Endodermal cell (in vitro differentiated cells): ENCODE results near the gene ZNF677. TPM values are rescaled to one million over a fixed set of nuclear protein-coding genes. Genes with fewer than 3 reads are reported as not detected.
"Not testable (repeated sequence)": the region's sequence is repeated elsewhere in the genome, so short reads cannot be mapped to it uniquely, and the experiment has no call there.

Source experiments
- DNase-seq: peaks from one replicate; pipeline ENCODE4 v3.0.0-alpha.2; 2017
- H3K27ac ChIP-seq: 2 replicates; pipeline ENCODE4 v1.5.1; 2013; ENCODE audit warnings: mild to moderate bottlenecking, low read depth, low read length, moderate library complexity
- H3K27me3 ChIP-seq: 2 replicates; pipeline ENCODE4 v1.6.1; 2013; ENCODE audit warnings: mild to moderate bottlenecking, low read length, moderate library complexity; ENCODE audit not compliant: insufficient read depth, control insufficient read depth, poor library complexity, severe bottlenecking
- H3K36me3 ChIP-seq: 2 replicates; pipeline ENCODE4 v1.7.0; 2013; ENCODE audit warnings: mild to moderate bottlenecking, low read length, moderate library complexity; ENCODE audit not compliant: control insufficient read depth, insufficient read depth
- H3K4me1 ChIP-seq: one replicate; pipeline ENCODE4 v1.7.0; 2013; ENCODE audit warnings: low read length; ENCODE audit not compliant: control insufficient read depth, insufficient read depth
- H3K4me3 ChIP-seq: 2 replicates; pipeline ENCODE4 v1.5.1; 2013; ENCODE audit warnings: mild to moderate bottlenecking, low read length, moderate library complexity
- H3K9ac ChIP-seq: 2 replicates; pipeline ENCODE4 v1.6.1; 2013; ENCODE audit warnings: mild to moderate bottlenecking, low read length, moderate library complexity; ENCODE audit not compliant: poor library complexity, severe bottlenecking; ENCODE audit errors: extremely low read depth
- H3K9me3 ChIP-seq: 2 replicates; pipeline ENCODE4 v1.6.1; 2013; ENCODE audit warnings: mild to moderate bottlenecking, low read length, moderate library complexity; ENCODE audit not compliant: control insufficient read depth
- H3K27ac Mint-ChIP-seq: 2 replicates; pipeline ENCODE4 v1.8.0; 2020; ENCODE audit warnings: mixed read lengths
- H3K27me3 Mint-ChIP-seq: 2 replicates; pipeline ENCODE4 v1.8.0; 2021; ENCODE audit warnings: mild to moderate bottlenecking, mixed read lengths; ENCODE audit not compliant: insufficient read depth
- H3K36me3 Mint-ChIP-seq: 2 replicates; pipeline ENCODE4 v1.8.0; 2020; ENCODE audit warnings: low read depth, mixed read lengths
- H3K4me1 Mint-ChIP-seq: 2 replicates; pipeline ENCODE4 v1.8.0; 2020; ENCODE audit warnings: mixed read lengths
- H3K4me3 Mint-ChIP-seq: 2 replicates; pipeline ENCODE4 v1.8.0; 2020; ENCODE audit warnings: mild to moderate bottlenecking, moderate library complexity, mixed read lengths
- H3K9me3 Mint-ChIP-seq: 2 replicates; pipeline ENCODE4 v1.8.0; 2020; ENCODE audit warnings: mild to moderate bottlenecking, mixed read lengths
- WGBS, 2 experiments: methylation state at CpG; one replicate each; pipeline versions ENCODE4 v1.1.5 to v1.1.7; 2013; ENCODE audit warnings: missing lambda C conversion rate in 2 of 2, mixed read lengths in 1 of 2; ENCODE audit not compliant: insufficient coverage in 1 of 2, insufficient read length in 1 of 2; 5-methylcytosine and 5-hydroxymethylcytosine counted together
- long read RNA-seq, 4 experiments: library from polyadenylated mRNA in 2 of 4; library from RNA in 1 of 4; library from capped mRNA in 1 of 4; stranded (forward) in 3 of 4; unstranded in 1 of 4; transcript quantifications; one replicate each; pipeline ENCODE4 v2.0.0, GENCODE V29; 2020 to 2021; ENCODE audit warnings: inconsistent platforms in 1 of 4
- polyA plus RNA-seq, 2 experiments: library from polyadenylated mRNA; stranded (reverse); fragments of 50-300 nt; gene quantifications; one replicate each; pipeline ENCODE4 v1.2.3, GENCODE V29; 2013
- total RNA-seq, 2 donors: library from RNA; stranded (reverse); fragmentation: NEBNext Ultra II Directional in 1 of 2; extraction: Animal tissue kit (Norgen Biotek cat#: 25700) in 1 of 2; gene quantifications; 2 replicates in 1 of 2; 3 replicates in 1 of 2; pipeline ENCODE4 v1.2.1, GENCODE V29; 2021
- TF ChIP-seq, protein P1 (sequence below): fragments of 200-600 bp; sonication (generic); conservative IDR thresholded peaks from 2 replicates; pipeline ENCODE4 v1.5.0; 2021; ENCODE audit warnings: antibody characterized with exemption, mild to moderate bottlenecking

The ZNF677 gene
- total RNA-seq, result 10 to 100 TPM; 35.6 to 56.5 TPM
- polyA plus RNA-seq (2013, experiment 1 of 2), result 23.6 TPM
- 26.0 TPM for polyA plus RNA-seq (2013, experiment 2 of 2)
- long read RNA-seq, experiment 1, transcript ZNF677-209 (1 exons, 3,207 nt), result major isoform, 5 of 8 reads
- long read RNA-seq, experiment 1, partial matches to known transcripts, result 0 of 8 reads
- long read RNA-seq, experiment 1, other reads (novel, unspliced or antisense), result 1 of 8 reads
- long read RNA-seq, experiment 2, partial matches to known transcripts, result 1 of 27 reads
- long read RNA-seq, experiment 2, other reads (novel, unspliced or antisense), result 10 of 27 reads
- long read RNA-seq, experiment 3, transcript ZNF677-211 (4 exons, 719 nt), result major isoform, 16 of 58 reads
- long read RNA-seq, experiment 3, transcript ZNF677-210 (4 exons, 706 nt), result minor isoform, 7 of 58 reads
- long read RNA-seq, experiment 3, transcript ZNF677-206 (5 exons, 3,497 nt), result minor isoform, 11 of 58 reads
- long read RNA-seq, experiment 3, partial matches to known transcripts, result 4 of 58 reads
- long read RNA-seq, experiment 3, other reads (novel, unspliced or antisense), result 11 of 58 reads
- long read RNA-seq, experiment 4, partial matches to known transcripts, result 3 of 23 reads
- long read RNA-seq, experiment 4, other reads (novel, unspliced or antisense), result 12 of 23 reads

- no peaks in the 10 kb centered on the region for H3K4me1 ChIP-seq
- Mint-ChIP-seq H3K27me3 (no peaks in the 10 kb centered on the region), H3K4me1 (peaks cover 5% of the 10 kb centered on the region), H3K9me3 (peaks cover 68% of the 10 kb centered on the region), H3K36me3 (peaks cover 41% of the 10 kb centered on the region), H3K4me3 (peak within 1 kb of the TSS; percentile 98), H3K27ac (peak within 1 kb of the TSS; percentile 96)
- H3K27ac ChIP-seq, result no peak within 1 kb of the TSS
- peak within 1 kb of the TSS; percentile 70 for H3K9ac ChIP-seq
- H3K9me3 ChIP-seq, result peaks cover 54% of the 10 kb centered on the region
- peaks cover 35% of the 10 kb centered on the region for H3K36me3 ChIP-seq
- TF ChIP-seq, protein P1, sequence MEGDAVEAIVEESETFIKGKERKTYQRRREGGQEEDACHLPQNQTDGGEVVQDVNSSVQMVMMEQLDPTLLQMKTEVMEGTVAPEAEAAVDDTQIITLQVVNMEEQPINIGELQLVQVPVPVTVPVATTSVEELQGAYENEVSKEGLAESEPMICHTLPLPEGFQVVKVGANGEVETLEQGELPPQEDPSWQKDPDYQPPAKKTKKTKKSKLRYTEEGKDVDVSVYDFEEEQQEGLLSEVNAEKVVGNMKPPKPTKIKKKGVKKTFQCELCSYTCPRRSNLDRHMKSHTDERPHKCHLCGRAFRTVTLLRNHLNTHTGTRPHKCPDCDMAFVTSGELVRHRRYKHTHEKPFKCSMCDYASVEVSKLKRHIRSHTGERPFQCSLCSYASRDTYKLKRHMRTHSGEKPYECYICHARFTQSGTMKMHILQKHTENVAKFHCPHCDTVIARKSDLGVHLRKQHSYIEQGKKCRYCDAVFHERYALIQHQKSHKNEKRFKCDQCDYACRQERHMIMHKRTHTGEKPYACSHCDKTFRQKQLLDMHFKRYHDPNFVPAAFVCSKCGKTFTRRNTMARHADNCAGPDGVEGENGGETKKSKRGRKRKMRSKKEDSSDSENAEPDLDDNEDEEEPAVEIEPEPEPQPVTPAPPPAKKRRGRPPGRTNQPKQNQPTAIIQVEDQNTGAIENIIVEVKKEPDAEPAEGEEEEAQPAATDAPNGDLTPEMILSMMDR, result no peak
- peak within 1 kb of the TSS; percentile 90 for H3K4me3 ChIP-seq
- WGBS, 2 experiments, result 16 to 28% methylated on average over 47 to 72 of the region's 72 CpGs
- no peaks in the 10 kb centered on the region for H3K27me3 ChIP-seq
- DNase-seq, result peak; percentile 96
These were observed at the start of gene ZNF677 for GRCh38 chr19:53254411-53255341. ZNF677 (minus strand) TSS chr19:53254873; CDS start chr19:53251550, 3,323 bp downstream.

- H3K9me3 ChIP-seq, H3K9me3 Mint-ChIP-seq, H3K4me1 Mint-ChIP-seq, H3K4me3 ChIP-seq, DNase-seq, H3K36me3 ChIP-seq, H3K4me3 Mint-ChIP-seq, H3K9ac ChIP-seq, H3K36me3 Mint-ChIP-seq, H3K27ac Mint-ChIP-seq, H3K27ac ChIP-seq, H3K4me1 ChIP-seq: not testable (repeated sequence)
- TF ChIP-seq, protein P1, result peak; percentile 36
- H3K27me3 ChIP-seq, result peaks cover 14% of the 10 kb centered on the region
- peaks cover 33% of the 10 kb centered on the region for H3K27me3 Mint-ChIP-seq
- WGBS, 2 experiments, result no CpG with 5 or more reads among the region's 8 CpGs
These were observed 46.7 kb upstream of the ZNF677 start for GRCh38 chr19:53301341-53301740.

DNA sequence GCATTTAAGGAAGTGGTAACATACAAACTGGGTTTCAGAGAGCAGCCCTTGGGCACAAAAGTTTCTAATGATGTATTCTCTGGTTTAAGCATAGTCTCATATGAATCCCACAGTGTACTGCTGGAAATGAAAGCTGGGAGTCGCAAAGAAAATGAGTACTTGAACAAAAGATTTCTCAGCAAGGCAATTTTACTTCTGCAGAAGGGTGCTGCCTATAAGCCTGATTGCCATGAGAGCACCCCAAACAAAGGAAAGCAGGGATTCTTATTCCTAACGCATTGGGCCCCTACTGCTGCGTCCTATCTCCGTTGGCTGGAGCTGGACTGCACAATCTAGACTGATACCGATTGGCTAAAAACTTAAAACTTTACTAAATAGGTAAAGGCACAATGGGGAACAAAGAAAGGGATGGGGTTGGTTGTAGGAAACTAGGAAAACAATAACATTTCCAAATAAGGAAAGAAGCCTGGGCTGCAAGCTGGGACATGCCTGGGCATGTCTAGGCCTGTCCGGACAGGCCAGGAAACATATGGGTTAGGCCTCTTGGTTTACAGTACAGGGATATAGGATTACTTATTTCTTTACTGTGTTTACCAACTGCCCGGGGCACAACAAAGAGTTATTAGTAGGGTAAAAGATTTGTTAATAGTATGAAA lies 40.2 kb upstream of the ZNF677 start:
- Histone ChIP-seq H3K9ac (no peak overlapping the region), H3K36me3 (no peaks in the 10 kb centered on the region), H3K9me3 (peaks cover 43% of the 10 kb centered on the region), H3K27me3 (no peaks in the 10 kb centered on the region), H3K4me1 (no peaks in the 10 kb centered on the region), H3K4me3 (peak overlapping the region; percentile 26), H3K27ac (no peak overlapping the region)
- no peak overlapping the region for H3K4me3 Mint-ChIP-seq
- peak; percentile 64 for DNase-seq
- TF ChIP-seq, protein P1, result no peak
- H3K36me3 Mint-ChIP-seq, result no peaks in the 10 kb centered on the region
- H3K9me3 Mint-ChIP-seq, result peaks cover 51% of the 10 kb centered on the region
- H3K27ac Mint-ChIP-seq, result no peak overlapping the region
- no peaks in the 10 kb centered on the region for H3K4me1 Mint-ChIP-seq
- 78 to 93% methylated on average over 2 to 7 of the region's 7 CpGs for WGBS, 2 experiments
- peaks cover 2% of the 10 kb centered on the region for H3K27me3 Mint-ChIP-seq
